HepG2 (cell line): Measurements from ENCODE around the gene FAM83D. TPM values are rescaled to one million over a fixed set of nuclear protein-coding genes. Genes with fewer than 3 reads are reported as not detected.

ENCODE experiments used
- ARNT ChIP-seq: fragments of 450-650 bp; IDR thresholded peaks from 2 replicates; pipeline ENCODE4 v1.6.1; 2017
- FOXJ3 ChIP-seq: sonication (generic); formaldehyde crosslinking; IDR thresholded peaks from 2 replicates; pipeline ENCODE4 v1.4.0; 2020; ENCODE audit warnings: missing genetic modification reagents, mild to moderate bottlenecking, borderline replicate concordance
- ISX ChIP-seq: sonication (generic); formaldehyde crosslinking; conservative IDR thresholded peaks from 2 replicates; pipeline ENCODE4 v1.5.0; 2020; ENCODE audit warnings: missing genetic modification reagents
- NFKBIZ ChIP-seq: IDR thresholded peaks from 2 replicates; pipeline ENCODE4 v1.6.1; 2018; ENCODE audit warnings: missing genetic modification reagents, missing compliant biosample characterization
- PHF20 ChIP-seq: sonication (generic); formaldehyde crosslinking; IDR thresholded peaks from 2 replicates; pipeline ENCODE4 v1.5.0; 2020; ENCODE audit warnings: mild to moderate bottlenecking, missing genetic modification reagents
- RAD51 ChIP-seq: fragments of 450-650 bp; IDR thresholded peaks from 2 replicates; pipeline ENCODE4 v1.6.1; 2016; ENCODE audit warnings: borderline replicate concordance
- RNF2 ChIP-seq: fragments of 450-650 bp; conservative IDR thresholded peaks from 2 replicates; pipeline ENCODE4 v1.6.1; 2016; ENCODE audit warnings: low read depth
- SP140L ChIP-seq: sonication (generic); formaldehyde crosslinking; IDR thresholded peaks from 2 replicates; pipeline ENCODE4 v1.4.0; 2020; ENCODE audit warnings: missing genetic modification reagents, borderline replicate concordance
- YEATS2 ChIP-seq: sonication (generic); formaldehyde crosslinking; IDR thresholded peaks from 2 replicates; pipeline ENCODE4 v1.4.0; 2020; ENCODE audit warnings: missing genetic modification reagents, borderline replicate concordance
- ZIK1 ChIP-seq: sonication (generic); formaldehyde crosslinking; IDR thresholded peaks from 2 replicates; pipeline ENCODE4 v1.5.0; 2020; ENCODE audit warnings: mild to moderate bottlenecking, low read depth, missing genetic modification reagents, borderline replicate concordance
- ZMAT3 ChIP-seq: sonication (generic); formaldehyde crosslinking; conservative IDR thresholded peaks from 2 replicates; pipeline ENCODE4 v1.7.0; 2021; ENCODE audit warnings: missing genetic modification reagents
- ZNF136 ChIP-seq: sonication (generic); formaldehyde crosslinking; IDR thresholded peaks from 2 replicates; pipeline ENCODE4 v1.8.1; 2022; ENCODE audit warnings: low read depth, mild to moderate bottlenecking, moderate library complexity, missing genetic modification reagents
- ZNF24 ChIP-seq: fragments of 450-650 bp; IDR thresholded peaks from 2 replicates; pipeline ENCODE4 v1.6.1; 2017; ENCODE audit warnings: antibody characterized with exemption, mild to moderate bottlenecking
- ZNF367 ChIP-seq: sonication (generic); formaldehyde crosslinking; IDR thresholded peaks from 2 replicates; pipeline ENCODE4 v1.4.0; 2020; ENCODE audit warnings: missing genetic modification reagents, borderline replicate concordance
- ZNF644 ChIP-seq: IDR thresholded peaks from 2 replicates; pipeline ENCODE4 v1.6.1; 2016; ENCODE audit warnings: low read depth
- ZNF768 ChIP-seq: sonication (generic); formaldehyde crosslinking; IDR thresholded peaks from 2 replicates; pipeline ENCODE4 v1.4.0; 2020; ENCODE audit warnings: missing genetic modification reagents
- polyA plus RNA-seq, 8 experiments: library from polyadenylated mRNA; depleted of rRNA in 3 of 8; stranded (reverse) in 7 of 8; unstranded in 1 of 8; fragments of >200 nt; fragmentation: Illumina TruSeq in 4 of 8; extraction: Trizol in 4 of 8; gene quantifications; 2 replicates each; pipeline versions ENCODE4 v1.2.1 to v1.2.3, GENCODE V29; 2011 to 2016; ENCODE audit warnings: low read depth in 4 of 8, missing spikeins in 1 of 8, mixed read lengths in 1 of 8; ENCODE audit not compliant: insufficient read depth in 1 of 8
- total RNA-seq, 5 experiments: library from RNA; depleted of rRNA; stranded (reverse); fragments of >200 nt; fragmentation: Illumina TruSeq; extraction: Trizol; gene quantifications; 2 replicates each; pipeline ENCODE4 v1.2.3, GENCODE V29; 2016; ENCODE audit warnings: low read depth in 1 of 5
- TF ChIP-seq, protein P1 (sequence below): sonication (generic); formaldehyde crosslinking; IDR thresholded peaks from 2 replicates; pipeline ENCODE4 v1.5.1; 2020; ENCODE audit warnings: mild to moderate bottlenecking, missing genetic modification reagents, borderline replicate concordance
- TF ChIP-seq, protein P2 (sequence below): sonication (generic); formaldehyde crosslinking; IDR thresholded peaks from 2 replicates; pipeline ENCODE4 v1.8.1; 2023; ENCODE audit warnings: missing genetic modification reagents, inconsistent platforms, borderline replicate concordance
- TF ChIP-seq, protein P3 (sequence below): sonication (generic); formaldehyde crosslinking; IDR thresholded peaks from 2 replicates; pipeline ENCODE4 v1.8.1; 2022; ENCODE audit warnings: low read depth, mild to moderate bottlenecking, missing genetic modification reagents
- TF ChIP-seq, protein P4 (sequence below): sonication (generic); formaldehyde crosslinking; IDR thresholded peaks from 2 replicates; pipeline ENCODE4 v1.8.1; 2023; ENCODE audit warnings: missing genetic modification reagents, mild to moderate bottlenecking, borderline replicate concordance

FAM83D gene
- total and polyA plus RNA-seq, 2 of the 13 experiments (the other 11 are each of a cell fraction or from before 2014, with no cell fraction given) = 51.4 to 64.0 TPM

DNA sequence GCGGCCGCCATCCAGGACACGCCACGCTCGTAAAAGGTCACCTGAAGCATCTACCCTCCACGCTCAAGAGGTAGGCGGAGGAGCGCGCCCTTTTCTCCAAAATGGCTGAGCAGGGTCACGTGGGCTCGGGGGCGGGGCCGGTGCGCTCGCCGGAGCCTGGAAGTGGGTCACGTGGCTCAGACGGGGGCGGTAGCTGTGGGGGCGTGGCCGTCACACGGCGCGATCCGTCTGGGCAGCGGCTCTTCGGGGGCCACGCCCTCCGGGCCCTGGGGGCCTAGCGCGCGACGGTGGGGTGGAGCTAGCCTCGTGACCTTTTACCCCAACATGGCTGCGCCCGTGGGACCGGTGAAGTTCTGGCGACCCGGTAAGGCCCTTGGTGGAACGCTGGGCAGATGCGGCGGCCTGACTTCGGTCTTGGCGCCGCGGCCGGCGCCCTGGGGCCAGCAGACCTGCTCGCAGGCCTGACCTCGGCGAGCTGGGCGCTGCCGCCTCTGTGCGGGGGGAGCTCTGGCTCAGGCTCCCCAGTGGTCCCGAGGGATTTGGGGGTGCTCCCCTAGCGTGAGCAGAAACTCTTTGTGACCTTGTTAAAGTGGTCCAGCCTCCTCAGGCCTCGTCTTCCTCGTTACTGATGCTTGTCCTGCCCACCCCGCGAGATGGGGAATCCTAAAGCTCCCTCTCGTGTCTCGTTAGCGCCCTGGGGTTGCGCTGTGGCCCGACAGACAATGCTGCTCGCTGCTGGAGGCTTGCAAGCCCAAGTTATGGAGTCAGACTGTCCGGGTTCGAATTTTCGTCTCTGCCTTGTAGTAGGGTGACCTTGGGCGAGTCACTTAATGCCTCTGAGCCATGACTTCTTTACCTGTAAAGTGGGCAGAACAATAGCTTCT, 36.1 kb downstream of the FAM83D start, which contains the start of gene DHX35 (continued):
- TF ChIP-seq, protein P1, sequence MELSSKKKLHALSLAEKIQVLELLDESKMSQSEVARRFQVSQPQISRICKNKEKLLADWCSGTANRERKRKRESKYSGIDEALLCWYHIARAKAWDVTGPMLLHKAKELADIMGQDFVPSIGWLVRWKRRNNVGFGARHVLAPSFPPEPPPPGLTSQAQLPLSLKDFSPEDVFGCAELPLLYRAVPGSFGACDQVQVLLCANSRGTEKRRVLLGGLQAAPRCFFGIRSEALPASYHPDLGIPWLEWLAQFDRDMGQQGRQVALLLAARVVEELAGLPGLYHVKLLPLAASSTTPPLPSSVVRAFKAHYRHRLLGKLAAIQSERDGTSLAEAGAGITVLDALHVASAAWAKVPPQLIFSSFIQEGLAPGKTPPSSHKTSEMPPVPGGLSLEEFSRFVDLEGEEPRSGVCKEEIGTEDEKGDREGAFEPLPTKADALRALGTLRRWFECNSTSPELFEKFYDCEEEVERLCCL (CRISPR knock-in tag) = 0 out of 2 replicates have a peak, but pooled peaks have one; percentile 68
- TF ChIP-seq ZNF136 (peak; percentile 94; the same call in 1 of the 2 replicates), RAD51 (peak; percentile 100), ZMAT3 (peak; percentile 67; the same call in 1 of the 2 replicates), NFKBIZ (CRISPR knock-in tag) (peak; percentile 76; the same call in 1 of the 2 replicates), ZNF768 (CRISPR knock-in tag) (peak; percentile 71), ARNT (no peak), ZNF367 (CRISPR knock-in tag) (peak; percentile 93), ZIK1 (CRISPR knock-in tag) (no peak; the same call in 1 of the 2 replicates), YEATS2 (CRISPR knock-in tag) (peak; percentile 89), FOXJ3 (CRISPR knock-in tag) (no peak), SP140L (CRISPR knock-in tag) (no peak), ISX (peak; percentile 75; the same call in 1 of the 2 replicates), RNF2 (peak; percentile 88), PHF20 (CRISPR knock-in tag) (peak; percentile 97), ZNF644 (CRISPR knock-in tag) (peak; percentile 65), ZNF24 (no peak)
- TF ChIP-seq, protein P2, sequence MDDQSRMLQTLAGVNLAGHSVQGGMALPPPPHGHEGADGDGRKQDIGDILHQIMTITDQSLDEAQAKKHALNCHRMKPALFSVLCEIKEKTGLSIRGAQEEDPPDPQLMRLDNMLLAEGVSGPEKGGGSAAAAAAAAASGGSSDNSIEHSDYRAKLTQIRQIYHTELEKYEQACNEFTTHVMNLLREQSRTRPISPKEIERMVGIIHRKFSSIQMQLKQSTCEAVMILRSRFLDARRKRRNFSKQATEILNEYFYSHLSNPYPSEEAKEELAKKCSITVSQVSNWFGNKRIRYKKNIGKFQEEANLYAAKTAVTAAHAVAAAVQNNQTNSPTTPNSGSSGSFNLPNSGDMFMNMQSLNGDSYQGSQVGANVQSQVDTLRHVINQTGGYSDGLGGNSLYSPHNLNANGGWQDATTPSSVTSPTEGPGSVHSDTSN (CRISPR knock-in tag) = 0 out of 2 replicates have a peak, but pooled peaks have one; percentile 77
- TF ChIP-seq, protein P3, sequence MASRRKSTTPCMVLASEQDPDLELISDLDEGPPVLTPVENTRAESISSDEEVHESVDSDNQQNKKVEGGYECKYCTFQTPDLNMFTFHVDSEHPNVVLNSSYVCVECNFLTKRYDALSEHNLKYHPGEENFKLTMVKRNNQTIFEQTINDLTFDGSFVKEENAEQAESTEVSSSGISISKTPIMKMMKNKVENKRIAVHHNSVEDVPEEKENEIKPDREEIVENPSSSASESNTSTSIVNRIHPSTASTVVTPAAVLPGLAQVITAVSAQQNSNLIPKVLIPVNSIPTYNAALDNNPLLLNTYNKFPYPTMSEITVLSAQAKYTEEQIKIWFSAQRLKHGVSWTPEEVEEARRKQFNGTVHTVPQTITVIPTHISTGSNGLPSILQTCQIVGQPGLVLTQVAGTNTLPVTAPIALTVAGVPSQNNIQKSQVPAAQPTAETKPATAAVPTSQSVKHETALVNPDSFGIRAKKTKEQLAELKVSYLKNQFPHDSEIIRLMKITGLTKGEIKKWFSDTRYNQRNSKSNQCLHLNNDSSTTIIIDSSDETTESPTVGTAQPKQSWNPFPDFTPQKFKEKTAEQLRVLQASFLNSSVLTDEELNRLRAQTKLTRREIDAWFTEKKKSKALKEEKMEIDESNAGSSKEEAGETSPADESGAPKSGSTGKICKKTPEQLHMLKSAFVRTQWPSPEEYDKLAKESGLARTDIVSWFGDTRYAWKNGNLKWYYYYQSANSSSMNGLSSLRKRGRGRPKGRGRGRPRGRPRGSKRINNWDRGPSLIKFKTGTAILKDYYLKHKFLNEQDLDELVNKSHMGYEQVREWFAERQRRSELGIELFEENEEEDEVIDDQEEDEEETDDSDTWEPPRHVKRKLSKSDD (CRISPR knock-in tag) = peak; percentile 93; the same call in 1 of the 2 replicates
- TF ChIP-seq, protein P4, sequence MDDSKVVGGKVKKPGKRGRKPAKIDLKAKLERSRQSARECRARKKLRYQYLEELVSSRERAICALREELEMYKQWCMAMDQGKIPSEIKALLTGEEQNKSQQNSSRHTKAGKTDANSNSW = 0 out of 2 replicates have a peak, but pooled peaks have one; percentile 85
